Right renal pelvis (tissue), 4 donors: Measurements from ENCODE around the gene DMAP1. TPM values are rescaled to one million over a fixed set of nuclear protein-coding genes. Genes with fewer than 3 reads are reported as not detected.
A peak's percentile ranks its signal among the peaks of the same experiment; 100 is the strongest.

Experiments
- DNase-seq, 4 donors: peaks; one replicate each; pipeline ENCODE4 v3.0.0-alpha.2; 2013; ENCODE audit warnings: low read depth in 4 of 4, low spot score in 3 of 4, missing footprints in 1 of 4
- polyA plus RNA-seq, 4 donors: library from polyadenylated mRNA; unstranded; fragments of 120-200 nt; gene quantifications; one replicate each; pipeline ENCODE4 v1.2.1, GENCODE V29; 2013; ENCODE audit not compliant: insufficient read length in 4 of 4

DMAP1 gene
- polyA plus RNA-seq, 4 donors = 56.8 to 62.5 (median 57.3) TPM

DNA sequence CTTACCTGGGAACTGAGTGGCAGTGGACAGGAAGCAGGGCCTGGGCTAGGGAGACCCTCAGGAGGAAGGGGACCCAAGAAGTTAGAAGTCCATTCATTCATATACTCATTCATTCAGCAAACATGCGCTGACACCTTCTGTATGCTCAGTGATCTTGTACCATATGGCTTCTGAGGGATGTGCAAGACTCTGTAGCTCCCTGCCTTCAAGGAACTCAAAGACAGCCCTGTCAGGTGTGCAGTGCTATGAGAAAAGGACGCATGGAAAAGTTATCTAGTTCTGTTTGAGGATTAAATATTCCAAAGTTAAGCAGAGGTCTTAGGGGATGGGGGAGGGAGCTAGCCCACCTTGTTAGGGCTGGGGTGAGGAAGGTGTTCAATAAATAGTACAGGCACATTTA, 12.5 kb downstream of the DMAP1 start:
- DNase-seq = no peak

DNA sequence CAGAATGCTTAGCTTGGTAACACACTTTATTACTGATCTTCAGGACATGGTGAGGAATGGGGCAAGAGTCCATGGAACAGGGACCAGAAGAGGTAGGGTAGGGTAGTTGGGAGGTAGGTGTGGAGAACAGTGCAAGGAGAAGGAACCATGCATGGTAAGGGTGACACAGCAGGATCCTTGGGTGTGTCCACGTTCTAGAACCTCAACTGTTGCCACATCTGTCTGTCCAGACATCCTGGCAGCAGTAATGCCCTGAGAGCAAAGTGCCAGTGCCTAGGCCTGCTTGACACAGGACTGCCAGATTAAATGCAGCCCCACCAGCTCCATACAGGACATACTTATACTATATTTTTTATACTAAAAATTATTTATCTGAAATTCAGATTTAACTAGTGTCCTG, 13.9 kb downstream of the DMAP1 start:
- DNase-seq = no peak

GRCh38 chr1:44228218-44228617, 14.9 kb downstream of the DMAP1 start:
- no peak for DNase-seq

DNA sequence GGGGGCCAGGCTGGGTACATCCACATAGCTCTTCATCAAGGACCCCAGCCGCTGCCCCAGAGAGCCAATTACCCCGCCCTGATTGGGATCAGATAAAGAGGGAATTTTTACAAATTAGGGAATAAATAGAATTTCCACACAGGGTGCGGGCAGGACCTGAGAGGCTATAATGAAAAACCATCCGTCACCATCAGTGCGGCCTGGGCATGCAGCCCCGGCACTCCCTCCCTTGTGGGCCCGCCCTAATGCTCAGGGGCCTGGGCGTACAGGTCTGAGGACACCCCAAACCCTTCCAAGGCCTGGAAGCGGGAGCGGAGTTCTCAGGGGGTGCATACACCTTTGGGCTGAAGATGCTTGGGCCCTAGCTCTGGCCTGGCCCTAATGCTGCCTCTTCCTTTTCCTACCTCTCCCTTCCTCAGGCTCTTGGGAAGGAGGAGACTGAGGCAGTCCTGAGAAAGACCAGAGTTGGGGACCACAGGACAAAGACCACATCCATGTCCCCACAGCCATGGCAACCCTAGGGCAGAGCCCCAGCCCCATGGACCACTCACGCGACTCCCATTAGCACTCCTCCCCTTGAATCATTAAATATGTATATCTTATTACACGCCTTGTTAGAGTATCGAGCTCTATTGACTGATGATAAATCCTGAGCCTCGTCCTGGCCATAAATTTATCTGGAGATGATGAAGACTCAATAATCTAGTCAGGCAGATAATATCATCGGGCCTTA, 16.3 kb downstream of the DMAP1 start:
- DNase-seq = no peak

- DNase-seq = no peak
Observed at GRCh38 chr1:44230796-44231195, 17.5 kb downstream of the DMAP1 start.

- DNase-seq = no peak
Observed at GRCh38 chr1:44233593-44233992, 20.3 kb downstream of the DMAP1 start.

GRCh38 chr1:44235808-44236207, 22.5 kb downstream of the DMAP1 start:
- DNase-seq = no peak

- no peak for DNase-seq
Observed at GRCh38 chr1:44236490-44237272, 23.4 kb downstream of the DMAP1 start.

- peak; percentile 78 to 86 (median 82) for DNase-seq
Observed at GRCh38 chr1:44237721-44238457, 24.6 kb downstream of the DMAP1 start.

DNA sequence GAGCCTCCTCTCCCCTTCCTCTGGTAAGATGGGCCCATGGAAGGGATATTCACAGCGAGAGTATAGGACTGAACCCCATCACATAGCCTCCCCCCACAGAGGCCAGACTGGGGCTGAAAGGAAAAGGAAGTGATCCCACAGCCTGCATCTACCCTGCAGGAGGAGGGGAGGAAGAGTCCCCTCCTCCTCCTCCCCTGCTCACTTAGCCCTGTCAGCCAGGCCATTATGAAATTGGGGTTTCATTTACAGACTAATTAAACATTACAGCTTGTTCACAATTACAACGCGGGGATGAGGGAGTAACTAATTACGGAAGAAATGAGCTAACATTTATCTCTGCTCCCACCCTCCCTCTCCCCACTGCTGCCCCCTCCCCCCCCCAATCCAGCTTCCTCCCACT, 25.4 kb downstream of the DMAP1 start:
- no peak for DNase-seq

GRCh38 chr1:44239331-44239960, 26.2 kb downstream of the DMAP1 start:
- DNase-seq = peak in 2 of 4 donors; percentile 36 to 43

DNA sequence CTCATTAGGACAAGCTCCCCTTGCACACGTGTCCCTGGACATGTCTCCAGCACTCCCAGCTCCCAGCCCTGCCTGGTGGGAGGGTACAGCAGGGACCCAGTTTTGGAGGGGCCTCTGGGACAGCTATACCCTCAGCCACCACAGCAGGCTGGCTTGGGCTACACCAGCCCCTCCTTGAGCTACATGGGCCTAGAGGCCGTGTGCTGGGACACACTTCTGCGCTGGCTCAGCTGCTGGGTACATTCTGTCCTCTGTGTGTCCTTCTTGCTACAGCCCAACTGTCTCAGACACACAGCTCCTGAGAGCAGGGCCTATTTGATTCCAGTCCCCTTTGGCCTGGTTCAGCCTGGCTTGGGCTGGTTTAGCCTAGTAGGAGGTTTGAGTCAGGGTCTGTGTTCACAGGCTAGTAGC, 26.7 kb downstream of the DMAP1 start:
- no peak for DNase-seq

DNA sequence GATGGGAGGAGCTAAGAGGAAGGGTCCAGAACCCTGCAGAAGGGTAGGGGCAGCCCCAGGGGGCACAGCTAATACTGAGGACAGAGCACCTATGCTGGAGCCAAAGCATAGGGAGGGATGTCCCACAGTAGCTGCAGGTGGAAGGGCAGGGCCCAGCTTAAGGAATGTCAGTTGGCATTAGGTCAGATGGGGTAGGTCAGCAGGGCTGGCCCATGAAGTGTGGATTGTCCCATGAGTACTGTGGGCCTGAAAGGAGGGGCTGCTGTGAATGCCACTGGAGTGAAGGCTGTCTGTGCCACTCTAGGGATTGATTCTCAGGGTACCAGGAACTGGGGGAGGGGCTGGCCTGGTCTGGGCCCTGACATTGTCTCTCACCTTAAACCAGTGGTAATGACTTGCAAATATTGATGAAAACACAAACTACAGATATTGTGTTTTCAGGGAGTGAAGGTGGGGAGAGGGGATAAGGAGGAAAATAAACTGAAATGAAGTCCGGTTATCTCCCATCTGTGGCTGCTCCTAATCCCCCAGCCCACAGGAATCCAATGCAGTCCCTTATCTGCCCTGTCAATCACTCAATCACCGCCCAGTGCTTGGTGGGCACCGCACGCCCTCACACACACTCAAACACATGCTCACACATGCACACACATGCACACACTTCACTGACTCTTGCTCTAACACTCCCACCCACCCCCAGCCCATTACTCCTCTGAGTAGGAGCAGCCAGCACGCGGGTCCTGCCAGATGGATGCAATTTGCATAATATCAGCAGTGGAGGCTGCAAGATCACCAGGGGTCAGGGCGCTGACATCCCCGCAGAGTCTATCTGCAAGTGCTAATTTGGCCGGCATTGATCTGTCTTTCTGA, 27.8 kb downstream of the DMAP1 start:
- DNase-seq = no peak

DNA sequence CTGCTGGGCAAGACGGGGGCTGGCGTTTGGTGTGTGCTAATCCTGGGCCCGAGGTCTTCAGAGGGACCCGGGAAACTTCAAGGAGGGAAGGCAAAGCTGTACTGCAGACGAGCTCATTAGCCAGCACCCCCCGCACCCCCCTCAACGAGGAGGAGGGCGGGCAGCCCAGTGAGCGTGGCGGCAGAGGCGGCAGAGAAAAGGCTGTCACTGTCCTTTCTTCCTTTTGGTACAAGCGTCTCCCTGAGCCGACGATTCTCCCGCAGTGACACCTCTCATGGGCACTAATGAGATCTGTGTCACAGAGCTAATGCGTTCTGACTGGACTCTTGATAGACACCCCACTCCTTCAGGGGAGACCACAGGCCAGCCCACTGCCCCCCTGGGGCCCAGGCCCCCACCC, 29.5 kb downstream of the DMAP1 start:
- DNase-seq = no peak

DNA sequence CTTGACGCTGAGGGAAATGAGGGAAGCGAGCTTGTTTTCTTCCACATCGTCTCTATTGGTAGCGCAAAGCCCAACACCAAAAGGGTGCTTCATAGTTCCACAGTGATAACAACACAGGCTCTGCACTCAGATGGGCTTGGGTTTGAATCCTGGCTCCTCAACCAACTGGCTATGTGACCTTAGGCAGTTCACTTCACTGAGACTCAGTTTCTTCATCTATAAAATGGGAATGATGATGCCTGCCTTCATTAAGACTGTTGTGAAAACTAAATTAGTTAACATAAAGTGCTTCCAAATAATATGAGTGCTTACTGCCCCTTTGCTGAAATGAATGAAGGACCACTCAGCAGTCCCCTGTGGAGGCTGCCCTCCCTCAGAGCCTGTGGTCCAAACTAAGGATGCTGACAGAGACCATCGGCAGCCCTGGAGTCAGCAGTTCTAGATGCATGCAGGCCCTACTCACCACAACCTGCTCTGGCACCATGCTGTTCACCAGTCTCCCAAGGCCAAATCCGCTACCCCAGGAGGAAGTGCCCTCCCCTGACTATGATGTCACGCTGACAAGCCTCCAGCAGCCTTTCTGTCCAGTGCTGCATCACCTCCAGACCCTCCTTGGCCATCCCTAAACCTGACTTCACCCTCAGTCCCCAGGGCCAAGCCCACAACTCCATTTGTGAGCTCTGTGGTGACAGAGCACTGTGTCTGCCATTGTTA, 30.7 kb downstream of the DMAP1 start:
- DNase-seq = no peak

DNA sequence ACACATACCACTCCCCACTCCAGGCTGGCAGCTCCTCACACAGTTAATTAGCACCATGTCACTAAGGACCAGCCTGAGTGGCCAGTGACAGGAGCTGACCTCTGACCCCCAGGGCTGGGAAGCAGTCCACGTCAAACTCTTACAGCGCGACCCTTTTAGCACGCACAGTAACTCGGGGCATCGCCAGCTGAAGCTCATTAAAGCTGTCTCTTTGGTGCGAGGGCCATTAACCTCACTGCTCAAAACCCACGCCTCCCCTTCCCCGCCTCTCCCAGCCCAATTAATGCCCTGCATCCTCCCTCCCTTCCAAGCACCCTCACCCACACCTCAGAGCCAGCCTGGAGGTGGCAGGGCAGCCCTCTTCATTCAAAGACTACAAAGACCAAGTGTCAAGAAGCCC, 31.7 kb downstream of the DMAP1 start:
- DNase-seq = no peak

DNA sequence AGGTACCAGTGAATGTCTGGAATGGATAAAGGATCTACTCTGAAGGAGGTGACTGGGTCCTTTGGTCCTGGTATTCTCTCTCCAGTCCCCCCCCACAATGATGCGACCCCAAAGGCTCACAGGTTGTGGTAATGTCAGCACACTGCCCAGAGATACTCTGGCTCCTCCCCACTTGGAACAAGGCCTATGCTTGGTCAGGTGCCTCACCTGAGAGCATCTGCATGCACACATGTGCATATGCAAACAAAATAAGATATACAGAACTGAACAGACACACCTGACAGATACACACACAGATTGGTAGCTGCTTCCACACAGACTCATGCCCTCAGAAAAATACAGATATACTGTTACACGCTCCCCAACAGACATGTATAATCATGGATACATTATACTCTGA, 33.5 kb downstream of the DMAP1 start:
- DNase-seq = no peak

DNA sequence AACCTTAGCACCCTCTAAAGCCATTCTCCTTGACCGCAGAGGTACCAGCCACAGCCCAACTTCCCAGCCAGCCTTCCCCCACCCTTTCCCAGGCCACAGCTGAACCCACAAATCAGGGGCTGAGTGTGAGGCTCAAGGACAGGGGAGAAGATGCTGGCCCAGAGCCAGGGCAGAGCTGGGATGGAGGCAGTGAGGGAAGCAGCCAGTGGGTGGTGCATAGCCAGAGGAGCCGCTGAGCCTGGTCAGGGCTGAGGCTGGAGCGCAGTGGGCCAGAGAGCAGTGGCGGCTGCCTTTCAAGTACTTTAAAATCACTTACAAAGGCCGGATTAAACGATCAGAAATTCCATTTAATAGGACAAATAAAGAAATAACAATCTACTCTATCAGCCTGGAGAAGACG, 36.3 kb downstream of the DMAP1 start:
- DNase-seq = no peak

DNA sequence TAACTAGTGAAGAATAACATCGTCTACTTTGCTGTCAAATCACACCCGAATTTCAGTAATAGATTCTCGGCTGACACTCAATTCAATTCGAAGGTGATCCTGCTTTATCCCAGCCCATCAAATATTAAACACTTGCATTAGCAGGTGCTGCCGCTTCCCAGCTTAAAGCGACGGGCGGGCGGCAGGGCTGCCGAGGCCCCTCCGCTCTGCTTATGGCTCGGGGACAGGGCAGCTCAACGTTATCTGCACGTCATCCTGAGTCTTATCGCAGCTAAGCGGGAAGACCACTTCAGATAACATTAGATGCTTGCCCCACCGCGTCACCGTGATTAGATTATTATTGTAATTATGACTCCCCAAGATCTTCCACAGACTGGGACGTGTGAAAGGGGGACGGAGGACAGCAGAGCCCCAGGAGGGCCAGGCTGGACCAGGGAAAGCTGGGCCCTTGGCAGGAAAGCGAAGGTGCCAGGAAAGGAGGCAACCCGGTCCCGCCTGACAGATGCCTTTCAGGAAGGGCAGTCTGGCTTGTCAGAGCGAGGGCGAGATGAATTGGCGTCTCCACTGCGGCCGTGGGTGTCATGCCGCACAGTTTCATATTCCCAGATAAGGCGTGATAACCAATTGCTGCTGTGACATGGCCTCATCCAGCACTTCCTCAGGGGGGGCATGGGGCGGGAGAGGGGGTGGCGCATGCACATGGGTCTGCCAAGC, 37.0 kb downstream of the DMAP1 start:
- DNase-seq = no peak
